ENCODE results near the gene ARSI.

Gene ARSI

GRCh38 chr5:150271296-150271692 is 31.4 kb downstream of the ARSI start:
- no peak for DNase-seq (ENCODE audit: low read depth in 1 of 2, low spot score in 1 of 2)

GRCh38 chr5:150270541-150271295 is 32.0 kb downstream of the ARSI start:
- no peak for DNase-seq (ENCODE audit: low read depth in 1 of 2, low spot score in 1 of 2)

- no peak for DNase-seq (ENCODE audit: low read depth in 1 of 2, low spot score in 1 of 2)
Measured at GRCh38 chr5:150266871-150267291, 35.8 kb downstream of the ARSI start.

GRCh38 chr5:150265870-150266383 is 36.8 kb downstream of the ARSI start:
- no peak for DNase-seq (ENCODE audit: low read depth in 1 of 2, low spot score in 1 of 2)

GRCh38 chr5:150264667-150265603 is 37.8 kb downstream of the ARSI start:
- DNase-seq (ENCODE audit: low read depth in 1 of 2, low spot score in 1 of 2): no peak

GRCh38 chr5:150263801-150264621 is 38.7 kb downstream of the ARSI start:
- no peak for DNase-seq (ENCODE audit: low read depth in 1 of 2, low spot score in 1 of 2)

GRCh38 chr5:150263375-150263775 is 39.3 kb downstream of the ARSI start:
- DNase-seq (ENCODE audit: low read depth in 1 of 2, low spot score in 1 of 2): no peak

- DNase-seq (ENCODE audit: low read depth in 1 of 2, low spot score in 1 of 2): no peak
Measured at GRCh38 chr5:150262502-150262901, 40.2 kb downstream of the ARSI start.

GRCh38 chr5:150261231-150261630 is 41.5 kb downstream of the ARSI start:
- DNase-seq (ENCODE audit: low read depth in 1 of 2, low spot score in 1 of 2): no peak

GRCh38 chr5:150258130-150258529 is 44.6 kb downstream of the ARSI start:
- no peak for DNase-seq (ENCODE audit: low read depth in 1 of 2, low spot score in 1 of 2)

GRCh38 chr5:150257424-150257823 is 45.3 kb downstream of the ARSI start:
- DNase-seq (ENCODE audit: low read depth in 1 of 2, low spot score in 1 of 2): no peak

GRCh38 chr5:150256410-150257064 is 46.2 kb downstream of the ARSI start:
- DNase-seq (ENCODE audit: low read depth in 1 of 2, low spot score in 1 of 2): no peak

- no peak for DNase-seq (ENCODE audit: low read depth in 1 of 2, low spot score in 1 of 2)
Measured at GRCh38 chr5:150255659-150256409, 46.9 kb downstream of the ARSI start.

GRCh38 chr5:150254774-150255173 is 47.9 kb downstream of the ARSI start:
- no peak for DNase-seq (ENCODE audit: low read depth in 1 of 2, low spot score in 1 of 2)

- DNase-seq (ENCODE audit: low read depth in 1 of 2, low spot score in 1 of 2): no peak
Measured at GRCh38 chr5:150254363-150254762, 48.3 kb downstream of the ARSI start.

GRCh38 chr5:150253416-150254208 is 49.1 kb downstream of the ARSI start:
- no peak for DNase-seq (ENCODE audit: low read depth in 1 of 2, low spot score in 1 of 2)

- no peak for DNase-seq (ENCODE audit: low read depth in 1 of 2, low spot score in 1 of 2)
Measured at GRCh38 chr5:150252489-150252888, 50.2 kb downstream of the ARSI start.

GRCh38 chr5:150251504-150251903 is 51.2 kb downstream of the ARSI start:
- DNase-seq (ENCODE audit: low read depth in 1 of 2, low spot score in 1 of 2): no peak

GRCh38 chr5:150249744-150250143 is 53.0 kb downstream of the ARSI start:
- DNase-seq (ENCODE audit: low read depth in 1 of 2, low spot score in 1 of 2): no peak
